Uterus (tissue), 4 donors: Measurements from ENCODE around the gene GRIN2A. TPM values are rescaled to one million over a fixed set of nuclear protein-coding genes. Genes with fewer than 3 reads are reported as not detected.

Source experiments
- DNase-seq, 2 donors: peaks; one replicate each; pipeline ENCODE4 v3.0.0-alpha.2; 2019 to 2020
- H3K27ac ChIP-seq, 2 donors: fragments of 200-600 bp; sonication (generic); 1 replicate in 1 of 2; 2 replicates in 1 of 2; pipeline ENCODE4 v1.5.1; 2016 to 2018
- H3K27me3 ChIP-seq, 2 donors: fragments of 200-600 bp; sonication (generic); one replicate each; pipeline ENCODE4 v1.5.1; 2018 to 2019; ENCODE audit warnings: control low read depth in 1 of 2
- H3K36me3 ChIP-seq, 2 donors: fragments of 200-600 bp; sonication (generic); one replicate each; pipeline ENCODE4 v1.5.1; 2019; ENCODE audit warnings: control low read depth in 1 of 2
- H3K4me1 ChIP-seq, 2 donors: fragments of 200-600 bp; sonication (generic); one replicate each; pipeline ENCODE4 v1.5.1; 2018 to 2019; ENCODE audit warnings: control low read depth in 1 of 2
- H3K4me3 ChIP-seq, 2 donors: fragments of 200-600 bp; sonication (generic); 1 replicate in 1 of 2; 2 replicates in 1 of 2; pipeline ENCODE4 v1.5.1; 2018 to 2019; ENCODE audit warnings: mild to moderate bottlenecking in 1 of 2
- H3K9me3 ChIP-seq, 2 donors: fragments of 200-600 bp; sonication (generic); one replicate each; pipeline ENCODE4 v1.5.1; 2019; ENCODE audit warnings: control low read depth in 1 of 2
- CTCF ChIP-seq, 4 experiments: fragments of 200-600 bp in 2 of 4; fragments of 450-650 bp in 2 of 4; sonication (generic) in 2 of 4; IDR thresholded peaks; one replicate each; pipeline ENCODE4 v1.5.1; 2016 to 2019; ENCODE audit warnings: antibody characterized with exemption in 4 of 4, mild to moderate bottlenecking in 2 of 4, moderate library complexity in 1 of 4
- POLR2A ChIP-seq, 2 donors: fragments of 450-650 bp; IDR thresholded peaks; one replicate each; pipeline ENCODE4 v1.6.1; 2016; ENCODE audit warnings: antibody characterized with exemption in 2 of 2, mild to moderate bottlenecking in 1 of 2, moderate library complexity in 1 of 2
- intact Hi-C: fragments of 100-400 bp; cut with DNase I; formaldehyde crosslinking; loops from one replicate; pipeline ENCODE4 v1.15.1; 2023; ENCODE audit warnings: low total_unique reads
- total RNA-seq, 4 donors: library from RNA; depleted of rRNA in 3 of 4; stranded (reverse); fragments of >200 nt in 3 of 4; gene quantifications; one replicate each; pipeline versions ENCODE4 v1.1.0 to v1.2.4, GENCODE V29; 2014 to 2023
- donor health status: DM: yes; HTN: yes; CAD: no.

GRIN2A gene
- total RNA-seq, 4 donors from 2014 or later, result under 0.01 to 2.4 (median 0.56) TPM

- Histone ChIP-seq H3K4me1 (no peaks in the 10 kb centered on the region), H3K4me3 (no peak overlapping the region), H3K9me3 (no peaks in the 10 kb centered on the region), H3K36me3 (no peaks in the 10 kb centered on the region), H3K27ac (no peak overlapping the region), H3K27me3 (no peaks in the 10 kb centered on the region)
- DNase-seq, result no peak
- TF ChIP-seq CTCF (IDR thresholded peaks at IDR 0.05) (no peak), POLR2A (IDR thresholded peaks at IDR 0.05) (no peak)
- intact Hi-C loops, result no loop called here
Measured at GRCh38 chr16:10111156-10111761, 71.0 kb downstream of the GRIN2A start.

GRCh38 chr16:10110552-10110951 is 71.7 kb downstream of the GRIN2A start:
- DNase-seq, result no peak
- Histone ChIP-seq H3K27ac (no peak overlapping the region), H3K4me3 (no peak overlapping the region), H3K4me1 (no peaks in the 10 kb centered on the region), H3K36me3 (no peaks in the 10 kb centered on the region), H3K27me3 (no peaks in the 10 kb centered on the region), H3K9me3 (no peaks in the 10 kb centered on the region)
- TF ChIP-seq CTCF (IDR thresholded peaks at IDR 0.05), result no peak
- no peak for TF ChIP-seq POLR2A (IDR thresholded peaks at IDR 0.05)
- intact Hi-C loops, result no loop called here

- DNase-seq, result no peak
- H3K36me3 ChIP-seq, result no peaks in the 10 kb centered on the region
- intact Hi-C loops, result no loop called here
- no peaks in the 10 kb centered on the region for H3K27me3 ChIP-seq
- H3K9me3 ChIP-seq, result no peaks in the 10 kb centered on the region
- TF ChIP-seq POLR2A (IDR thresholded peaks at IDR 0.05), result no peak
- TF ChIP-seq CTCF (IDR thresholded peaks at IDR 0.05), result no peak
- H3K27ac ChIP-seq, result no peak overlapping the region
- no peak overlapping the region for H3K4me3 ChIP-seq
- H3K4me1 ChIP-seq, result no peaks in the 10 kb centered on the region
Measured at GRCh38 chr16:10107081-10107480, 75.1 kb downstream of the GRIN2A start.

GRCh38 chr16:10103700-10104099 is 78.5 kb downstream of the GRIN2A start:
- Histone ChIP-seq H3K27ac (no peak overlapping the region), H3K4me3 (no peak overlapping the region), H3K9me3 (no peaks in the 10 kb centered on the region), H3K27me3 (no peaks in the 10 kb centered on the region), H3K36me3 (no peaks in the 10 kb centered on the region), H3K4me1 (no peaks in the 10 kb centered on the region)
- intact Hi-C loops, result no loop called here
- TF ChIP-seq CTCF (IDR thresholded peaks at IDR 0.05), result no peak
- TF ChIP-seq POLR2A (IDR thresholded peaks at IDR 0.05), result no peak
- DNase-seq, result no peak

GRCh38 chr16:10103118-10103517 is 79.1 kb downstream of the GRIN2A start:
- H3K4me1 ChIP-seq, result no peaks in the 10 kb centered on the region
- intact Hi-C loops, result no loop called here
- no peak for TF ChIP-seq CTCF (IDR thresholded peaks at IDR 0.05)
- no peak for TF ChIP-seq POLR2A (IDR thresholded peaks at IDR 0.05)
- no peak overlapping the region for H3K4me3 ChIP-seq
- H3K27ac ChIP-seq, result no peak overlapping the region
- H3K27me3 ChIP-seq, result no peaks in the 10 kb centered on the region
- H3K36me3 ChIP-seq, result no peaks in the 10 kb centered on the region
- no peak for DNase-seq
- no peaks in the 10 kb centered on the region for H3K9me3 ChIP-seq
